Stimulated activated CD4-positive, alpha-beta T cell treated with anti-CD3 and anti-CD28 coated beads, TNF-alpha, amount 100 ng/mL, for 48 hours (primary cell): ENCODE results near the gene SMTNL1.

ENCODE experiments used
- DNase-seq, 3 donors: peaks; one replicate each; pipeline ENCODE4 v3.0.0-alpha.2; 2020; ENCODE audit warnings: low read depth in 3 of 3

SMTNL1 gene

GRCh38 chr11:57588046-57588710 lies 50.8 kb downstream of the SMTNL1 start:
- no peak for DNase-seq

GRCh38 chr11:57596266-57596885 lies 59.0 kb downstream of the SMTNL1 start:
- no peak for DNase-seq

GRCh38 chr11:57597461-57597915 lies 60.1 kb downstream of the SMTNL1 start, which contains the start of gene SERPING1:
SERPING1 (plus strand) TSS chr11:57597685; CDS start chr11:57598271, 586 bp downstream.
- DNase-seq: no peak

- DNase-seq: no peak
Observed at GRCh38 chr11:57597916-57598830, 60.8 kb downstream of the SMTNL1 start.

GRCh38 chr11:57598831-57599155 lies 61.4 kb downstream of the SMTNL1 start:
- DNase-seq: no peak

GRCh38 chr11:57599381-57599780 lies 62.0 kb downstream of the SMTNL1 start:
- DNase-seq: no peak
